NCI-H345 (cell line): ENCODE measurements around the gene REXO1.
"Not testable (repeated sequence)": the region's sequence is repeated elsewhere in the genome, so short reads cannot be mapped to it uniquely, and the experiment has no call there.

ENCODE experiments used
- DNase-seq: peaks from one replicate; lab custom pipeline; 2025; lab: John Stamatoyannopoulos, UW

The REXO1 gene

GRCh38 chr19:1848399-1849131 is at the start of gene REXO1:
Gene REXO1, minus strand, starts transcription at chr19:1848483. Its CDS starts 125 bp downstream, at chr19:1848358.
- peak; percentile 97 for DNase-seq

GRCh38 chr19:1896508-1896907 is 48.2 kb upstream of the REXO1 start:
- DNase-seq: no peak

GRCh38 chr19:1893791-1894190 is 45.5 kb upstream of the REXO1 start:
- DNase-seq: no peak

- DNase-seq: no peak
Measured at GRCh38 chr19:1889907-1890306, 41.6 kb upstream of the REXO1 start.

- DNase-seq: no peak
Measured at GRCh38 chr19:1888385-1888784, 40.1 kb upstream of the REXO1 start.

GRCh38 chr19:1886360-1886759 is 38.1 kb upstream of the REXO1 start:
- DNase-seq: not testable (repeated sequence)

- DNase-seq: peak; percentile 95
Measured at GRCh38 chr19:1885398-1886119, 37.3 kb upstream of the REXO1 start, which contains the start of gene ABHD17A. Gene ABHD17A, minus strand, starts transcription at chr19:1885496. Its CDS starts 3,930 bp downstream, at chr19:1881566.

- no peak for DNase-seq
Measured at GRCh38 chr19:1884719-1885334, 36.5 kb upstream of the REXO1 start.

- no peak for DNase-seq
Measured at GRCh38 chr19:1884291-1884718, 36.0 kb upstream of the REXO1 start.

GRCh38 chr19:1883784-1884183 is 35.5 kb upstream of the REXO1 start:
- DNase-seq: no peak

GRCh38 chr19:1882786-1883692 is 34.8 kb upstream of the REXO1 start:
- no peak for DNase-seq

GRCh38 chr19:1882089-1882785 is 34.0 kb upstream of the REXO1 start:
- no peak for DNase-seq

GRCh38 chr19:1881393-1882088 is 33.3 kb upstream of the REXO1 start:
- DNase-seq: not testable (repeated sequence)

- DNase-seq: no peak
Measured at GRCh38 chr19:1880611-1881392, 32.5 kb upstream of the REXO1 start.

GRCh38 chr19:1879982-1880381 is 31.7 kb upstream of the REXO1 start:
- DNase-seq: not testable (repeated sequence)

- DNase-seq: not testable (repeated sequence)
Measured at GRCh38 chr19:1878583-1878982, 30.3 kb upstream of the REXO1 start.

- DNase-seq: not testable (repeated sequence)
Measured at GRCh38 chr19:1877280-1877660, 29.0 kb upstream of the REXO1 start.

- DNase-seq: not testable (repeated sequence)
Measured at GRCh38 chr19:1876496-1877279, 28.4 kb upstream of the REXO1 start.
